CD4-positive, alpha-beta T cell (primary cell): Measurements from ENCODE around the gene TATDN3. TPM values are rescaled to one million over a fixed set of nuclear protein-coding genes. Genes with fewer than 3 reads are reported as not detected.
A peak's percentile ranks its signal among the peaks of the same experiment; 100 is the strongest.
"Not testable (repeated sequence)": the region's sequence is repeated elsewhere in the genome, so short reads cannot be mapped to it uniquely, and the experiment has no call there.

Experiments used
- ATAC-seq: fragments of 200-7000 bp; cut with Tn5 transposase; one replicate; pipeline ENCODE4 v1.10.0; 2022; ENCODE audit warnings: mild to moderate bottlenecking; ENCODE audit not compliant: poor library complexity
- CTCF ChIA-PET: fragments of 350-600 bp; sonication (Branson Sonifier 250); formaldehyde crosslinking; loops from one replicate; lab custom pipeline; 2021; ENCODE audit warnings: antibody characterized with exemption, inconsistent platforms; lab: Charles Lee
- POLR2A ChIA-PET: fragments of 350-600 bp; sonication (Branson Sonifier 250); formaldehyde crosslinking; loops from one replicate; lab custom pipeline; 2021; ENCODE audit warnings: antibody characterized with exemption, inconsistent platforms; lab: Charles Lee
- DNase-seq, 14 experiments: peaks; one replicate each; pipeline ENCODE4 v3.0.0-alpha.2; 2013 to 2020; ENCODE audit warnings: mixed read lengths in 2 of 14
- H3K27ac ChIP-seq, 2 donors: one replicate each; pipeline versions ENCODE4 v1.5.1 to v1.7.0; 2013; ENCODE audit warnings: low read length in 2 of 2, low read depth in 1 of 2, mild to moderate bottlenecking in 1 of 2
- H3K27me3 ChIP-seq, 2 experiments: 1 replicate in 1 of 2; 2 replicates in 1 of 2; pipeline versions ENCODE4 v1.6.1 to v1.7.0; 2013; ENCODE audit warnings: low read length in 2 of 2, control low read depth in 1 of 2, mild to moderate bottlenecking in 1 of 2, moderate library complexity in 1 of 2; ENCODE audit not compliant: insufficient read depth in 2 of 2, control insufficient read depth in 1 of 2
- H3K36me3 ChIP-seq: one replicate; pipeline ENCODE4 v1.6.1; 2013; ENCODE audit warnings: low read length, control low read depth; ENCODE audit not compliant: insufficient read depth
- H3K4me1 ChIP-seq: one replicate; pipeline ENCODE4 v1.6.1; 2013; ENCODE audit warnings: low read length, control low read depth; ENCODE audit not compliant: insufficient read depth
- H3K4me3 ChIP-seq: one replicate; pipeline ENCODE4 v1.5.1; 2013; ENCODE audit warnings: mild to moderate bottlenecking, low read length, moderate library complexity
- H3K9me3 ChIP-seq, 2 experiments: 1 replicate in 1 of 2; 2 replicates in 1 of 2; pipeline versions ENCODE4 v1.6.1 to v1.7.0; 2013; ENCODE audit warnings: low read length in 2 of 2, mild to moderate bottlenecking in 2 of 2, control low read depth in 1 of 2, moderate library complexity in 1 of 2; ENCODE audit not compliant: control insufficient read depth in 1 of 2, insufficient read depth in 1 of 2
- H3K27ac Mint-ChIP-seq: one replicate; pipeline ENCODE4 v1.8.0; 2020; ENCODE audit warnings: mixed read lengths
- H3K27me3 Mint-ChIP-seq: one replicate; pipeline ENCODE4 v1.8.0; 2021; ENCODE audit warnings: mixed read lengths
- H3K36me3 Mint-ChIP-seq: one replicate; pipeline ENCODE4 v1.8.0; 2021; ENCODE audit warnings: low read depth, mixed read lengths
- H3K4me1 Mint-ChIP-seq: one replicate; pipeline ENCODE4 v1.8.0; 2021; ENCODE audit warnings: low read depth, mixed read lengths
- H3K4me3 Mint-ChIP-seq: one replicate; pipeline ENCODE4 v1.8.0; 2020; ENCODE audit warnings: mild to moderate bottlenecking, mixed read lengths
- H3K9me3 Mint-ChIP-seq: one replicate; pipeline ENCODE4 v1.8.0; 2020; ENCODE audit warnings: mixed read lengths
- CTCF ChIP-seq: fragments of 200-600 bp; IDR thresholded peaks from one replicate; pipeline ENCODE4 v1.8.0; 2022; ENCODE audit warnings: antibody characterized with exemption, mild to moderate bottlenecking
- intact Hi-C, 2 experiments: fragments of 100-400 bp; cut with DNase I in 1 of 2; cut with micrococcal nuclease in 1 of 2; formaldehyde crosslinking; loops; one replicate each; pipeline versions ENCODE4 v1.15.1 to v1.9.0; 2023 to 2025; cut with DNase I, micrococcal nuclease
- total RNA-seq, 174 experiments: library from RNA in 2 of 174; stranded (reverse) in 2 of 174; gene quantifications; one replicate each; pipeline ENCODE4 v1.2.3 and lab custom pipeline; 2021 to 2026

The TATDN3 gene
- total RNA-seq, 2 experiments from 2014 or later, result 12.2 to 13.8 TPM

- no peak overlapping the region for H3K4me3 Mint-ChIP-seq
- ATAC-seq, result no peak
- no peak for TF ChIP-seq CTCF
- H3K9me3 Mint-ChIP-seq, result no peaks in the 10 kb centered on the region
- no peaks in the 10 kb centered on the region for H3K27me3 Mint-ChIP-seq
- H3K4me1 Mint-ChIP-seq, result peaks cover 19% of the 10 kb centered on the region
- Histone ChIP-seq H3K9me3 (no peaks in the 10 kb centered on the region), H3K36me3 (no peaks in the 10 kb centered on the region), H3K4me1 (peaks cover 33% of the 10 kb centered on the region), H3K27ac (peak overlapping the region; percentile 23 to 55), H3K27me3 (no peaks in the 10 kb centered on the region), H3K4me3 (peak overlapping the region; percentile 92)
- intact Hi-C loops, result loop anchor here in 1 of 2 experiments (2.0 to 10.0 kb wide), 4 partner anchors 154 to 444 kb away; partner anchors contain the start of genes PACC1 and RPS6KC1
- DNase-seq, result peak in 9 of 14 experiments; percentile 1 to 47 (median 10)
- H3K27ac Mint-ChIP-seq, result peak overlapping the region; percentile 89
- POLR2A ChIA-PET, result interaction anchor here (0.7 to 2.0 kb wide), 7 partner anchors 15 to 823 kb away, joined by 3 to 15 read pairs (median 4); partner anchors contain the start of genes DTL, INTS7, NSL1 and TATDN3
- H3K36me3 Mint-ChIP-seq, result peaks cover 27% of the 10 kb centered on the region
- CTCF ChIA-PET, result no interaction called here
These were observed 67.0 kb downstream of the TATDN3 start for GRCh38 chr1:212858461-212859265.

- Histone ChIP-seq H3K4me1 (peaks cover 33% of the 10 kb centered on the region), H3K27me3 (no peaks in the 10 kb centered on the region), H3K9me3 (no peaks in the 10 kb centered on the region), H3K36me3 (peaks cover 5% of the 10 kb centered on the region), H3K27ac (no peak overlapping the region), H3K4me3 (no peak overlapping the region)
- no peak for TF ChIP-seq CTCF
- CTCF ChIA-PET, result interaction anchor here (1.4 kb wide), 1 partner anchor 196 kb away, joined by 3 read pairs; no protein-coding TSS in a partner anchor
- Mint-ChIP-seq H3K27ac (no peak overlapping the region), H3K36me3 (peaks cover 29% of the 10 kb centered on the region), H3K4me3 (no peak overlapping the region), H3K9me3 (no peaks in the 10 kb centered on the region), H3K27me3 (no peaks in the 10 kb centered on the region), H3K4me1 (peaks cover 26% of the 10 kb centered on the region)
- POLR2A ChIA-PET, result no interaction called here
- intact Hi-C loops, result no loop called here
- DNase-seq, result no peak
- no peak for ATAC-seq
These were observed 69.3 kb downstream of the TATDN3 start for GRCh38 chr1:212860713-212861581.

- H3K9me3 ChIP-seq, result no peaks in the 10 kb centered on the region
- Mint-ChIP-seq H3K36me3 (peaks cover 40% of the 10 kb centered on the region), H3K27me3 (no peaks in the 10 kb centered on the region), H3K27ac (no peak overlapping the region), H3K9me3 (no peaks in the 10 kb centered on the region), H3K4me3 (no peak overlapping the region), H3K4me1 (peaks cover 16% of the 10 kb centered on the region)
- H3K4me3 ChIP-seq, result no peak overlapping the region
- DNase-seq (no peak), ATAC-seq (no peak)
- no peaks in the 10 kb centered on the region for H3K27me3 ChIP-seq
- intact Hi-C loops, result no loop called here
- ChIA-PET POLR2A (interaction anchor here (1.3 kb wide), 1 partner anchor 153 kb away, joined by 3 read pairs; no protein-coding TSS in a partner anchor), CTCF (no interaction called here)
- H3K4me1 ChIP-seq, result peaks cover 25% of the 10 kb centered on the region
- peaks cover 5% of the 10 kb centered on the region for H3K36me3 ChIP-seq
- no peak for TF ChIP-seq CTCF
- H3K27ac ChIP-seq, result no peak overlapping the region
These were observed 70.5 kb downstream of the TATDN3 start for GRCh38 chr1:212862111-212862690.

GRCh38 chr1:212863345-212863744 is 71.7 kb downstream of the TATDN3 start:
- peaks cover 32% of the 10 kb centered on the region for H3K36me3 Mint-ChIP-seq
- H3K4me3 ChIP-seq, H3K9me3 Mint-ChIP-seq, intact Hi-C loops, H3K27me3 Mint-ChIP-seq, H3K27ac ChIP-seq, H3K27me3 ChIP-seq, DNase-seq, H3K9me3 ChIP-seq, ATAC-seq, CTCF ChIA-PET, H3K27ac Mint-ChIP-seq, H3K4me3 Mint-ChIP-seq, H3K36me3 ChIP-seq, H3K4me1 Mint-ChIP-seq: not testable (repeated sequence)
- peaks cover 20% of the 10 kb centered on the region for H3K4me1 ChIP-seq
- POLR2A ChIA-PET, result interaction anchor here (1.3 kb wide), 1 partner anchor 152 kb away, joined by 3 read pairs; no protein-coding TSS in a partner anchor
